Right hindlimb (tissue), 1 donor: ENCODE measurements around the gene MMAB.

Experiments
- DNase-seq: peaks from one replicate; pipeline ENCODE4 v3.0.0-alpha.2; 2018

The MMAB gene

DNA sequence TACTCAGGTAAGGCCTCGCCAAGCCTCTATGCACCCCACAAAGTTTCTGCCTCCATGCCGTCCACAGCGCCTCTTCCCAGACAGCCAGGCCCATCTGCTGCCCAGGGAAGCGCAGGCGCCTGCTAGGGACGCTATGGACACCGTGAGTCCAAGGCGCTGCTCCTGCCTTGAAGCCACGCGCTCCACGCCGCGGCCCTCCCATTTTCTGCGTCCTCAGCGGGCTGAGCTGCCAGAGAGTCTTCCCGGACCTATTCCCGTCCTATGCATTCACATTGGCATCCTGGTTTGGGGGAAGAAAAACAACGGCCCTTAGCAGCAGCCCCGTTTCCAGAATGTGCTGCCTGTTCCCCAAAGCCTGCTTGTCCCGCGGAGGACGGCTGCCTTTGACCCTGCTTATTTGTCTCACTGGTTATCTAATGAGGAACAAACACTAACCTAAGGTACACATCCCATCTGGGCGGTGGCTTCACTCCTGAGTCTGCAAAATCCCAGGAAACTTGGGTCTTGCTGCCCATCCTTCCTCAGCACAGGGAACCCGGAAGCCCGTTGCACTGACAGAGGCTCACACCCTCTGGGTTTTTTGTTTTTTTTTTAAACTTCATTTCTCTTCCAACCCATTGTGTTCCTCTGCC, 38.0 kb downstream of the MMAB start:
- no peak for DNase-seq

- DNase-seq, result no peak
These were observed 38.8 kb downstream of the MMAB start for GRCh38 chr12:109534456-109534855.

- no peak for DNase-seq
These were observed 39.9 kb downstream of the MMAB start for GRCh38 chr12:109533487-109533740.

DNA sequence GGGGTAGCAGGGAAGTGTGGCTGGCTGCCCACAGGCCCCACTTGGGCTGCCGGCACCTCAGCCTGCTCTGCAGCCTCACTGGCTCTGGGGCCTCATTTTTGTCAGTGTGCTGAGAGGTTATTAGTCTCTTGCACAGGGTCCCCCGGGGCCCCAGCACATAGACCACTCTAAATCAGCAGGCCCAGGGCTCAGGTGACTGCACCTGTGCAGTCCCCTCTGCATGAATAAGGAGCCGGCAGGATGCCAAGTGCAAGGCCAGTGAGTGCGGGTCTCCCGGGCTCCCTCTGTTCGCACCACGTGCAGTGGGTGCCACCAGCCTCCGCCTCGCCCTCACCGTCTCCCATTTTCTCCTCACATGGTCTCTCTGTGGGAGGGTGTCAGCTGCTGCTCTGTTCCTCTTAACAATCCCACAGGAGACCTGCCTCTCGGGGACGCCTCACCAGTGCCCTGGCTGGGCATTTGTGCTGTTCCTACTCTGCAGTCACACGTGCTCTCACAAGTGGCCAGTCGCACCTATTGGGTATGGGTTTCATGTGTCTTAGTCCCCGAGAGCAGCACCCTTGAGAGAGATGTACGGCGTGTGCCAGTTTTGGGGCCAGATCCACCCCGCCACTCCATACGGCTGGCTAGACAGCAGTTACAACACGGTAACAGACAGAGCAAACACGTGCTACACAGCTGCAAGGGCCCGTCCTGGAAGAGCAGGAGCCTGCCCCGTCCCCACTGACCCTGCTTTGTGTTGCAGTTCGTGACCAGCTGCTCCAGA, 40.4 kb downstream of the MMAB start:
- DNase-seq, result no peak

- DNase-seq, result no peak
These were observed 41.9 kb downstream of the MMAB start for GRCh38 chr12:109531411-109531810.

- no peak for DNase-seq
These were observed 43.3 kb downstream of the MMAB start for GRCh38 chr12:109529691-109530640.

- no peak for DNase-seq
These were observed 45.7 kb downstream of the MMAB start for GRCh38 chr12:109527489-109528123.

DNA sequence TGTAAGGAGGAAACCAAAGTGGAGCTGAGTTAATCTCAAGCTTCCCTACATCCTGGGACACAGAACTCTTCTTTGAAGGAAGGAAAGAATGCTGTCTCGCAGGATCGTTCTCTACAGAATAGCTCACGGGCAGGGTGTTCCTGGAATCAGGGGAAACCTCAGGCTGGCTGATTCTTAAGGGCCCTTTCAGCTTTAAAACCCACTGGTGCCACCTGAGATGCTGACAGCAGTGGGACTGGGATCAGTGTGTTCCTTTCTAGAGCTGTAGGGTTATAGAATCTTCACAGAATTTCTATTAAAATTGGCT, 48.1 kb downstream of the MMAB start:
- no peak for DNase-seq

GRCh38 chr12:109524466-109525278, 48.6 kb downstream of the MMAB start:
- DNase-seq, result no peak

DNA sequence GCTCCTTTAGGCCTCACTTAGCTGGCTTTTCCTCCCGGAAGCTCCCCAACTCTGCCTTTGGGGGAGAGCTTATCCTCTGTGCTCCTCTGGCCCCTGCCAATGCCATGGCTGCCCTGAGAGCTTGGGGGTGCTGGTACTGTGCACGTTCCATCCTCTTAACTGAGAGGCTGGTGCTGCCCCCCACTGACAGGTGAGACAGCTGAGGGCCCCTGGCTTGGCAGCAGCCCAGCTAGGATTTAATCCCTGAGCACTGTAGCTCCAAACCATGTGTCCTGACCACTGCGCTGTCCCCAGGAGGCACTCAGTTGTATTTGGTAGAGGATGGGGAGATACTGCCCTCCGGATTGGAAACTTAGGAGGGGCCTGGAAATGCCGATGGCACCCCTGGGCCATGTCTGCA, 49.8 kb downstream of the MMAB start:
- no peak for DNase-seq

DNA sequence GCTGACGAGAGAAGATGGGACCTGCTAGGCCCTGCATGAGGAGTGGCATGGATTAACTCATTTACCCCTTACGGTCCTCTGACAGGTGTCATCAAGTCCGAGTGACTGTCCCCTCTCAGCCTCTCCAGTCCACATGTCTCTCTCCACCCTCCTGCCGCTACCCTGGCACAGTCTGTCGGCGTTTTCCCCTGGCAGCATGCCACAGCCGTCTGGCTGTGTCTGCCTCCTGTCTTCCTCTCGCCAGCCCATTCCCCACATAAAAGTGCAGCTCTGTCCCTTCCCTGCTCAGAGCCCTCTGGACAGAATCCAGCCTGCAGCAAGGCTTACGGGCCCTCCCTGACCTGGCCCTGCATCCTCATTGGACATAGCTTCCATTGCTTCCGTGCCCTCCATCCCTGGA, 50.2 kb downstream of the MMAB start:
- peak; percentile 58 for DNase-seq

- DNase-seq, result no peak
These were observed 51.5 kb downstream of the MMAB start for GRCh38 chr12:109521831-109522230.

DNA sequence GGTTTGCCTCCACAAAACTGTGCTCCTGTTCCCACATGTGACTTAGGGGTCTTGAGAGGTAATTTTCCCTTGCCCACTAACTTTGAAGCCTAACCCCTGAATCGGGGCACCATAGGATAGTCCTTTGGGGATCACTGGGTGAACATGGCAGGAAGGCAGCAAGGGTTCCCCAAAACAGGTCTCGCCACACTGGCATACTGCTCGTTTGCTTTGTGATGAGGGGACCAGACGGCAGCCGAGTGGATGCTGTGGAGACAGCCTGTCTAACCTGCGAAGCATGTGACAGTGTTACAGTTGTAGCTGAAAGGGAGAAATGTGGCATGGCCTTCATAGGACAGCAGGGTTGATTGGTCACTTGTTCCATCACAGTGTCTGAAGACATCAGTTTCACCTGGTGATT, 53.5 kb downstream of the MMAB start:
- no peak for DNase-seq

DNA sequence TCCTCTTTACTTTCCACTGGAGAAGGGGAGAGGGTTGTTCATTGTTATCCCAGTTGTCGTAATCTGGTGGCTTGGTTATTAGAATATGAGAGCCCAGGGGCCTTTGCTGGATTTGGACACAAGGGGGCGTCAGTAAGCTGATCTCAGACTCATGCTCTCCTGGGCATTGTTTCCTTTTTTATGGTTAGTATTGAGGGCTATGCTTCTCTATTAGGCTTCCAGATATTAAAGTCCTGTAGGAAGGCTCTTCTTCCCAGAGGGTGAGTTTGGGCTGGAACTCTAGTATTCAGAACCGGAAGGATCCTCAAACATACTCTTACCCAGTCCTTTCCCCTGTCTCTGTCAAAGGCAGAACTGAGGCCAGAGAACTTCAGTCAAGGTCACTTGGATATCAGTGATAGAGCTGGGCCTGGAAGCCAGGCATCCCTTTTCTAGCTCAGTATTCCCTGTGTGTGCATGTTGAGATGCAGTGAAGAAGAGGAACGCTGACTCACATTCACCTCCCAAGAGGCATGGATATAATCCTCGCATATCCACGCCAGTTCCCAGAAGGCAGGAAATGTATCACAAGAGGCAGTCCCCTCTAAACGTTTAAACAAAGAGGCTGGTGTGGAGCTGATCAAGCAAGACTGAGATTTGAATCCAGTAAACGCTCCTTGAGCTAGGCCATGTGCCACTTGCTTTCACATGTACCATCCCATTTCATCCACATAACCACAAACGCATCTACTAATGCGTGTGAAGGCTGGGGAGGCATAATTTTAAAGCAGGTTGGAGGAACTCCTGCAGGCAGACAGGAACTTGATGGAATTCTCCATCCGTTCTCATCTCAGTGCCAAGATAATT, 54.3 kb downstream of the MMAB start:
- peak; percentile 57 for DNase-seq

DNA sequence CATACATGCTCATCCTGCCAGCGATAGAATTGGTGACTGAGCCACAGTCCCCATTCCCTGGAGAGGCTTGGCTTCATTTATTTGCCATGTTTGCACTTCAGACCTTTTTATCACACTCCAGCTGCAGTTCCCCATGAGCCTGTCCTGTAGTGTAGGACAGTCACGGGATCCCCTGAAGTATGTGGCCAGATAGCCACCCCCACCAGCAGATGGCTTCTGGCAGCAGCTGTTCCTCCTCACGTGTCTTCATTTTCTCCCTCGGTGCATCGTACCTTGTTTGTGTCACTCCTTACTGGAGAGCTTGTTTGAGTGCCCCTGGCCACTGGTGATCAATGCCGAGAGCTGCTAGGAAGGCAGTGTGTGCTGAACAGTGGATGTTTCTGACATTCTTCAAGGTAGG, 55.7 kb downstream of the MMAB start:
- DNase-seq, result no peak

GRCh38 chr12:109513977-109514376, 59.3 kb downstream of the MMAB start:
- no peak for DNase-seq

DNA sequence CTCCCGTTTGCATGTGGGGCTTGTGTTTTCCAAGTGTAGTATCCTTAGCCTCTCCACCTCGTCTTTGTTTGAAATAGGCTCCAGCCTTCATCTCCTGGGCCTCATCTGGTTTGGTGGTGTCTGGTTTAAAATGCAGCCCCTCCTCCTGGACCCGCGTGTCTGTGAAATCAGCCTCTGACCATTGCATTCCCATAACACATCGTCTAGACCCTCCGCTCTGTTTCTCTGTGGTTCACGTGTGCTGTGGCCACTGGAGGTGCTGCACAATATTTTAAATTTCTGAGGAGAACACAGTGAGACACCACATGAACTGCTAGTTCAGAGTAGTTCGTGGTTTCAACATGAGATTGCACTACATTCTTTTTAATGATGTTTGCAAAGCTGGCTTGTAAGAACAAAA, 60.3 kb downstream of the MMAB start:
- no peak for DNase-seq

GRCh38 chr12:109512608-109513007, 60.7 kb downstream of the MMAB start:
- DNase-seq, result no peak

GRCh38 chr12:109510196-109510595, 63.1 kb downstream of the MMAB start:
- no peak for DNase-seq

- DNase-seq, result no peak
These were observed 69.2 kb downstream of the MMAB start for GRCh38 chr12:109504068-109504467.
